ENCODE measurements around the gene SPPL2A. TPM values are rescaled to one million over a fixed set of nuclear protein-coding genes. Genes with fewer than 3 reads are reported as not detected.

The SPPL2A gene
- total RNA-seq, 1 experiment from 2014 or later, result 61.0 TPM

DNA sequence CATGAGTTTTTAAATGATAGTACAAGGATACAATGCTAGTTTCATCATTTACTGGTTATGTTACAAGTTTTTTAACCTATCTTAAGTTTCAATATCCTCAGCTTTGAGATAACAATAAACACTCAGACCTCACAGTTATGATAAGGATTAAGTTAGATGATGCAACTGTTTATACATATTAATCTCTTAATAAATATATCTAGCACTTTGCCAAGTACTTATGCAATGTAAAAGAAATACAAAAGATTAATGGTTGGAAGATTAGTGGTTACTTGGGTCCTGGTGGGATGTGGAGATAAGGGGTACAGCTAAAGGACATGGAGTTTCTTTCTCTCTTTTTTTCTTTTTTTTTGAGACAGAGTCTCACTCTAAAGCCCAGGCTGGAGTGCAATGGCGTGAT, 12.0 kb downstream of the SPPL2A start:
- TF ChIP-seq CEBPB (IDR thresholded peaks at IDR 0.05; ENCODE audit: low read depth) (no peak), CBX3 (IDR thresholded peaks at IDR 0.05; ENCODE audit: low read depth) (no peak), SRF (IDR thresholded peaks at IDR 0.05; ENCODE audit: low read depth) (no peak), ATF3 (IDR thresholded peaks at IDR 0.05) (no peak), RAD21 (IDR thresholded peaks at IDR 0.05; ENCODE audit: low read depth) (no peak), TCF7L2 (IDR thresholded peaks at IDR 0.05; ENCODE audit: borderline replicate concordance, extremely low read depth, insufficient read depth, insufficient read length) (no peak), ELF1 (IDR thresholded peaks at IDR 0.05; ENCODE audit: borderline replicate concordance, low read depth) (no peak), SIN3A (IDR thresholded peaks at IDR 0.05; ENCODE audit: low read depth) (no peak), POLR2AphosphoS5 (IDR thresholded peaks at IDR 0.05; ENCODE audit: low read depth, low read length) (no peak), JUND (IDR thresholded peaks at IDR 0.05) (no peak), REST (IDR thresholded peaks at IDR 0.05; ENCODE audit: low read depth) (no peak), YY1 (IDR thresholded peaks at IDR 0.05; ENCODE audit: extremely low read depth, insufficient replicate concordance, low read depth, low read length) (no peak), EZH2 (IDR thresholded peaks at IDR 0.05) (no peak), SP1 (IDR thresholded peaks at IDR 0.05; ENCODE audit: low read depth) (no peak), FOSL1 (IDR thresholded peaks at IDR 0.05; ENCODE audit: low read depth) (no peak)
- TF ChIP-seq, protein P1, sequence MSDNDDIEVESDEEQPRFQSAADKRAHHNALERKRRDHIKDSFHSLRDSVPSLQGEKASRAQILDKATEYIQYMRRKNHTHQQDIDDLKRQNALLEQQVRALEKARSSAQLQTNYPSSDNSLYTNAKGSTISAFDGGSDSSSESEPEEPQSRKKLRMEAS (IDR thresholded peaks at IDR 0.05), result no peak
- TF ChIP-seq, protein P2, sequence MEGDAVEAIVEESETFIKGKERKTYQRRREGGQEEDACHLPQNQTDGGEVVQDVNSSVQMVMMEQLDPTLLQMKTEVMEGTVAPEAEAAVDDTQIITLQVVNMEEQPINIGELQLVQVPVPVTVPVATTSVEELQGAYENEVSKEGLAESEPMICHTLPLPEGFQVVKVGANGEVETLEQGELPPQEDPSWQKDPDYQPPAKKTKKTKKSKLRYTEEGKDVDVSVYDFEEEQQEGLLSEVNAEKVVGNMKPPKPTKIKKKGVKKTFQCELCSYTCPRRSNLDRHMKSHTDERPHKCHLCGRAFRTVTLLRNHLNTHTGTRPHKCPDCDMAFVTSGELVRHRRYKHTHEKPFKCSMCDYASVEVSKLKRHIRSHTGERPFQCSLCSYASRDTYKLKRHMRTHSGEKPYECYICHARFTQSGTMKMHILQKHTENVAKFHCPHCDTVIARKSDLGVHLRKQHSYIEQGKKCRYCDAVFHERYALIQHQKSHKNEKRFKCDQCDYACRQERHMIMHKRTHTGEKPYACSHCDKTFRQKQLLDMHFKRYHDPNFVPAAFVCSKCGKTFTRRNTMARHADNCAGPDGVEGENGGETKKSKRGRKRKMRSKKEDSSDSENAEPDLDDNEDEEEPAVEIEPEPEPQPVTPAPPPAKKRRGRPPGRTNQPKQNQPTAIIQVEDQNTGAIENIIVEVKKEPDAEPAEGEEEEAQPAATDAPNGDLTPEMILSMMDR (IDR thresholded peaks at IDR 0.05 in 2 of 3, conservative IDR thresholded peaks at IDR 0.05 in 1 of 3; ENCODE audit: borderline replicate concordance in 1 of 3, insufficient read depth in 1 of 3, low read depth in 2 of 3, low read length in 2 of 3), result no peak
- Histone ChIP-seq H4K20me1 (ENCODE audit: insufficient read depth) (no peaks in the 10 kb centered on the region), H3K4me2 (ENCODE audit: low read length) (no peak overlapping the region), H3K27me3 (ENCODE audit: insufficient read depth, low read length) (no peaks in the 10 kb centered on the region), H3K27ac (ENCODE audit: low read depth, low read length) (no peak overlapping the region), H3K9ac (ENCODE audit: low read length) (no peak overlapping the region), H3K4me1 (ENCODE audit: control insufficient read depth in 1 of 2, insufficient read depth in 2 of 2, low read length in 2 of 2) (no peaks in the 10 kb centered on the region), H3K9me2 (ENCODE audit: insufficient read depth) (no peaks in the 10 kb centered on the region), H3K9me3 (ENCODE audit: control insufficient read depth in 1 of 2, insufficient read depth in 1 of 2, low read depth in 1 of 2, low read length in 2 of 2) (no peaks in the 10 kb centered on the region), H3K79me2 (ENCODE audit: insufficient read depth, low read length) (peaks cover 16% of the 10 kb centered on the region), H2AFZ (ENCODE audit: low read depth, low read length, poor library complexity, severe bottlenecking) (no peak overlapping the region), H3K4me3 (replicated peaks in 1 of 2; ENCODE audit: low read depth in 1 of 2, low read length in 2 of 2) (no peak overlapping the region), H3K36me3 (ENCODE audit: control insufficient read depth in 1 of 2, insufficient read depth in 2 of 2, low read length in 2 of 2) (no peaks in the 10 kb centered on the region)
- ATAC-seq (no peak), DNase-seq (ENCODE audit: low read depth, low spot score) (no peak)
- BruUV-seq (replicated peaks), result no TSS peak
- CTCF ChIA-PET, result no interaction called here
- POLR2A ChIA-PET, result no interaction called here
- intact Hi-C loops (cut with micrococcal nuclease), result no loop called here
- RAD21 ChIA-PET (ENCODE audit: low non-redundant PET in 1 of 2, low total read pairs in 2 of 2, uncharacterized antibody in 2 of 2, unreplicated experiment in 2 of 2), result no interaction called here

All from HCT116 (cell line).